ENCODE data around the gene CDC42SE2. TPM values are rescaled to one million over a fixed set of nuclear protein-coding genes. Genes with fewer than 3 reads are reported as not detected.

Gene CDC42SE2
- total RNA-seq, 6 experiments from 2014 or later, result 10.3 to 19.8 (median 15.0) TPM

DNA sequence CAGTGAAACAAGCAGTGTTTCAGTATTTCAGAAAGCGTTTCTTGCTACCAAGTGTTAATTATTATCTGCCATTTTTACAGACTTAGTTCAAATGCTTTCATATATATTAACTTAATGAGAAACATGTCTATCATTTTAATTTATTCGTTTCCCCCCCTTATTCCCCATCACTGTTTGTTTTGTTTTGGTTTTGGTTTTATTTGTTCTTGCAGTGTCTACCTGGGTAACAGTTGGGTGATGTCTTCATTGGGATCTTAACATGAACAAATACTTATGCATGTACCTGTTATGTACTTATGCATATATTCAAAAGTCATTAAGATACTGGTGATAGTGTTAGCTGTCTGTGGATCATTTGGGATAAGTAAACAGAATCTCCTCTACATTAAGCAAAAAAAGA, 108.0 kb downstream of the CDC42SE2 start:
- Histone ChIP-seq H3K9me3 (no peaks in the 10 kb centered on the region), H3K27me3 (no peaks in the 10 kb centered on the region), H3K27ac (no peak overlapping the region), H3K4me3 (no peak overlapping the region), H3K4me1 (no peaks in the 10 kb centered on the region), H3K36me3 (no peaks in the 10 kb centered on the region)
- WGBS (ENCODE audit: insufficient coverage, low coverage, low lambda C conversion rate, missing lambda C conversion rate), result 90% methylated on average over 2 of the region's 2 CpGs
- intact Hi-C loops (cut with DNase I), result no loop called here
- TF ChIP-seq POLR2A (IDR thresholded peaks at IDR 0.05), result no peak
- TF ChIP-seq, protein P1, sequence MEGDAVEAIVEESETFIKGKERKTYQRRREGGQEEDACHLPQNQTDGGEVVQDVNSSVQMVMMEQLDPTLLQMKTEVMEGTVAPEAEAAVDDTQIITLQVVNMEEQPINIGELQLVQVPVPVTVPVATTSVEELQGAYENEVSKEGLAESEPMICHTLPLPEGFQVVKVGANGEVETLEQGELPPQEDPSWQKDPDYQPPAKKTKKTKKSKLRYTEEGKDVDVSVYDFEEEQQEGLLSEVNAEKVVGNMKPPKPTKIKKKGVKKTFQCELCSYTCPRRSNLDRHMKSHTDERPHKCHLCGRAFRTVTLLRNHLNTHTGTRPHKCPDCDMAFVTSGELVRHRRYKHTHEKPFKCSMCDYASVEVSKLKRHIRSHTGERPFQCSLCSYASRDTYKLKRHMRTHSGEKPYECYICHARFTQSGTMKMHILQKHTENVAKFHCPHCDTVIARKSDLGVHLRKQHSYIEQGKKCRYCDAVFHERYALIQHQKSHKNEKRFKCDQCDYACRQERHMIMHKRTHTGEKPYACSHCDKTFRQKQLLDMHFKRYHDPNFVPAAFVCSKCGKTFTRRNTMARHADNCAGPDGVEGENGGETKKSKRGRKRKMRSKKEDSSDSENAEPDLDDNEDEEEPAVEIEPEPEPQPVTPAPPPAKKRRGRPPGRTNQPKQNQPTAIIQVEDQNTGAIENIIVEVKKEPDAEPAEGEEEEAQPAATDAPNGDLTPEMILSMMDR (IDR thresholded peaks at IDR 0.05), result no peak
- ATAC-seq (no peak), DNase-seq (no peak)

DNA sequence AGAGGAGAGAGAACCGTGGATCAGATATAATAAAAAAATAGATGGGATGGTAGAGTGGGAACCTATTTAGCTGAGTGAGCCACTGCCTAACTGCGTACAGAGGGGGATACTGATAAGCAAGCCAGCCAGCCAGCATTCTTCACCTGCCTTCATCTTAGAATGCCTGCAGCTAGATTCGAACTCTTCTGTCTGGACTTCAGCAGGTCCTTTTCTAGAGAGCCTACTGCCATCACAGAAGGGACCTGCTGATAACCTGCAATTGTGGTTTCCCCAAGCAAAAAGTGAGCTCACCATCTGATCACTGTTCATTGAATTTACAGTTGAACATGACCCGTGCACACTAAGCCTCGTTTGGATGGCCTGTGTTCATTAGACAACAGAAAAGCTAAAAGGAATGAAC, 109.4 kb downstream of the CDC42SE2 start:
- ATAC-seq (no peak), DNase-seq (no peak)
- Histone ChIP-seq H3K9me3 (no peaks in the 10 kb centered on the region), H3K36me3 (no peaks in the 10 kb centered on the region), H3K27me3 (no peaks in the 10 kb centered on the region), H3K27ac (no peak overlapping the region), H3K4me3 (no peak overlapping the region), H3K4me1 (no peaks in the 10 kb centered on the region)
- intact Hi-C loops (cut with DNase I), result no loop called here
- TF ChIP-seq POLR2A (IDR thresholded peaks at IDR 0.05), result no peak
- TF ChIP-seq, protein P1 (IDR thresholded peaks at IDR 0.05), result no peak
- WGBS (ENCODE audit: insufficient coverage, low coverage, low lambda C conversion rate, missing lambda C conversion rate), result 66% methylated on average over 4 of the region's 5 CpGs

DNA sequence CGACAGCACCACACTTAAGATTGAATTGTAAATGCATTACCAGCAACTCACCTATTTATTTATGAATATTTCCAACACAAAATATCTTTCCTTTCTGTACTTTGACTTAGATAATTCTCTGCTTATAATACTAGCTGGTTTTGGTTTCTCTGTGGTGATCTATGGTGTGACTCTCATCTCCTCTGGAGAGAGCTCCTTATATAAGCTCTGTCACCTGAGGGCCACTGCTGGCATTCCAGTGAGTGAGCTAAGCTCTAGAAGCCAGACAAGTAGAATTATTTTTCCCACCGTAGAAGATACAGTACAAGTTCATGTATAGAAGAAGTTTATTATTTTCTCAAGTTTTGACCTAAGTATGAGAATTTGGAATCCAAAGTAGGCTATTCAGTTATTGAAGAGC, 111.5 kb downstream of the CDC42SE2 start:
- no peak for DNase-seq
- intact Hi-C loops (cut with DNase I), result no loop called here
- H3K4me3 ChIP-seq, result no peak overlapping the region
- no peak overlapping the region for H3K27ac ChIP-seq
- peak in 1 of 4 donors; percentile 21 for ATAC-seq
- WGBS (ENCODE audit: insufficient coverage, low coverage, low lambda C conversion rate, missing lambda C conversion rate), result 81% methylated on average over 2 of the region's 2 CpGs
- H3K36me3 ChIP-seq, result no peaks in the 10 kb centered on the region
- peaks cover 0 to 15% (median 2%) of the 10 kb centered on the region in 4 donors for H3K4me1 ChIP-seq
- no peaks in the 10 kb centered on the region for H3K27me3 ChIP-seq
- TF ChIP-seq POLR2A (IDR thresholded peaks at IDR 0.05), result no peak
- TF ChIP-seq, protein P1 (IDR thresholded peaks at IDR 0.05), result no peak
- H3K9me3 ChIP-seq, result no peaks in the 10 kb centered on the region

DNA sequence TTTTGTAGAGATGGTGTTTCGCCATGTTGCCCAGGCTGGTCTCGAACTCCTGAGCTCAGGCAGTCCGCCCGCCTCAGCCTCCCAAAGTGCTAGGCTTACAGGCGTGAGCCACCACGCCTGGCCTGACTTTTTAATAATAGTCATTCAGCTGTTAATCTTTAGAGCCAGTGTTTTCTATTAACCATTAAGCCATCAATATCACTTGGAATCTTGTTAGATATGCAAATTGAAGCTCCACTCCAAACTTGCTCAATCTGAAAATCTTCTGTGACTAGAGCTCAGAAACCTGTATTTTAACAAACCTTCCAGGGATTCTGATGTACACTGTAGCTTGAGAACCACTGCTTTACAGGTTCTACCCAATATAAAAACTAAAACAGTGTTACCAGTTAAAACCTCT, 113.5 kb downstream of the CDC42SE2 start:
- no peak for DNase-seq
- intact Hi-C loops (cut with DNase I), result no loop called here
- no peaks in the 10 kb centered on the region for H3K9me3 ChIP-seq
- ATAC-seq, result no peak
- no peaks in the 10 kb centered on the region for H3K27me3 ChIP-seq
- peaks cover 0 to 29% (median 2%) of the 10 kb centered on the region in 4 donors for H3K4me1 ChIP-seq
- H3K4me3 ChIP-seq, result no peak overlapping the region
- TF ChIP-seq, protein P1 (IDR thresholded peaks at IDR 0.05), result no peak
- no peak for TF ChIP-seq POLR2A (IDR thresholded peaks at IDR 0.05)
- 93% methylated on average over 6 of the region's 6 CpGs for WGBS (ENCODE audit: insufficient coverage, low coverage, low lambda C conversion rate, missing lambda C conversion rate)
- H3K27ac ChIP-seq, result no peak overlapping the region
- H3K36me3 ChIP-seq, result no peaks in the 10 kb centered on the region

GRCh38 chr5:131377785-131378325, 114.0 kb downstream of the CDC42SE2 start:
- intact Hi-C loops (cut with DNase I), result no loop called here
- TF ChIP-seq, protein P1 (IDR thresholded peaks at IDR 0.05), result no peak
- no peak for TF ChIP-seq POLR2A (IDR thresholded peaks at IDR 0.05)
- Histone ChIP-seq H3K4me1 (peaks cover 0 to 29% (median 2%) of the 10 kb centered on the region in 4 donors), H3K27me3 (no peaks in the 10 kb centered on the region), H3K9me3 (no peaks in the 10 kb centered on the region), H3K27ac (no peak overlapping the region), H3K36me3 (no peaks in the 10 kb centered on the region), H3K4me3 (no peak overlapping the region)
- ATAC-seq (no peak), DNase-seq (no peak)
- WGBS (ENCODE audit: insufficient coverage, low coverage, low lambda C conversion rate, missing lambda C conversion rate), result 51% methylated on average over 2 of the region's 2 CpGs

Data from right lobe of liver (tissue), 6 donors.